ENCODE data around the gene ASXL3.

The ASXL3 gene

DNA sequence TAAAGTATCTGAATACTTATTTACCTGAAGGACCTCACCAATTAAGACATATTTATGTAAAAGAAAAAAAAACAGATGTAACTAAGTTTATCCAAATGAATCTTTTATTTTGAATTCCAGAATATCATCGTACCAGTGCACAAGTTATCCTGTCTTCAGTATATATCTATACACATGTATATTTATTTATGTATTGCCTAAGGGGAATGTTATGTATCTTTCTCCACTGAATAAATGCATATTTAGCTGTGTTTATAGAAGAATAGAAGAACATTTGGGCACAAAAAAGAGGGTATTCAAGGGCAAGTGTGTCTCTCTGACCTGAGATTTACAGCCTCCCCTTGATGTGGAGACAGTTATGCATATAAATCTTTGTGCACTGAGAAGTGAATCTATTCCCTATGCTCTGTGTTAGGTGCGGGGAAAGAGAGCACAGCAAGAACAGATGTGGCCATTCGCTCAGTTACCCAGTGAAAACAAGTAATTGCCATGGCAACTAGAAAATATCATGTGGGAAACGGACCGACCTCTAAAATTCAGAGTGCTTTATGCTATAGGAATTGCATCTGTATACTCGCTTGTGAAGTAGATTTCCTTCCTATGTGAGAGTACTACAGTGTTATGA is 39.5 kb upstream of the ASXL3 start:
- H3K27ac ChIP-seq (ENCODE audit: low read depth, low read length) = no peak overlapping the region
- H3K4me2 ChIP-seq (ENCODE audit: low read length) = no peak overlapping the region
- H4K20me1 ChIP-seq (ENCODE audit: control insufficient read depth, insufficient read depth, low read depth, low read length) = no peaks in the 10 kb centered on the region
- TF ChIP-seq, protein P1, sequence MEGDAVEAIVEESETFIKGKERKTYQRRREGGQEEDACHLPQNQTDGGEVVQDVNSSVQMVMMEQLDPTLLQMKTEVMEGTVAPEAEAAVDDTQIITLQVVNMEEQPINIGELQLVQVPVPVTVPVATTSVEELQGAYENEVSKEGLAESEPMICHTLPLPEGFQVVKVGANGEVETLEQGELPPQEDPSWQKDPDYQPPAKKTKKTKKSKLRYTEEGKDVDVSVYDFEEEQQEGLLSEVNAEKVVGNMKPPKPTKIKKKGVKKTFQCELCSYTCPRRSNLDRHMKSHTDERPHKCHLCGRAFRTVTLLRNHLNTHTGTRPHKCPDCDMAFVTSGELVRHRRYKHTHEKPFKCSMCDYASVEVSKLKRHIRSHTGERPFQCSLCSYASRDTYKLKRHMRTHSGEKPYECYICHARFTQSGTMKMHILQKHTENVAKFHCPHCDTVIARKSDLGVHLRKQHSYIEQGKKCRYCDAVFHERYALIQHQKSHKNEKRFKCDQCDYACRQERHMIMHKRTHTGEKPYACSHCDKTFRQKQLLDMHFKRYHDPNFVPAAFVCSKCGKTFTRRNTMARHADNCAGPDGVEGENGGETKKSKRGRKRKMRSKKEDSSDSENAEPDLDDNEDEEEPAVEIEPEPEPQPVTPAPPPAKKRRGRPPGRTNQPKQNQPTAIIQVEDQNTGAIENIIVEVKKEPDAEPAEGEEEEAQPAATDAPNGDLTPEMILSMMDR (IDR thresholded peaks at IDR 0.05; ENCODE audit: low read depth, low read length, poor library complexity, severe bottlenecking) = no peak
- no peak for TF ChIP-seq EZH2phosphoT487 (IDR thresholded peaks at IDR 0.05; ENCODE audit: borderline replicate concordance, low read length)
- H3K79me2 ChIP-seq (ENCODE audit: control insufficient read depth, low read length) = no peaks in the 10 kb centered on the region
- H3K27me3 ChIP-seq (ENCODE audit: control insufficient read depth, low read length) = no peaks in the 10 kb centered on the region
- no peaks in the 10 kb centered on the region for H3K9me2 ChIP-seq (replicated peaks; ENCODE audit: control insufficient read depth, low read length)
- H3K9me3 ChIP-seq (ENCODE audit: control insufficient read depth, insufficient read depth, low read length) = no peaks in the 10 kb centered on the region
- no peaks in the 10 kb centered on the region for H3F3A ChIP-seq (ENCODE audit: control insufficient read depth, insufficient read depth)
- peaks cover 7% of the 10 kb centered on the region for H3K4me1 ChIP-seq (ENCODE audit: control insufficient read depth, low read length)
- H3K4me3 ChIP-seq (ENCODE audit: low read length) = no peak overlapping the region
- no peaks in the 10 kb centered on the region for H3K36me3 ChIP-seq (ENCODE audit: control insufficient read depth, low read length)

DNA sequence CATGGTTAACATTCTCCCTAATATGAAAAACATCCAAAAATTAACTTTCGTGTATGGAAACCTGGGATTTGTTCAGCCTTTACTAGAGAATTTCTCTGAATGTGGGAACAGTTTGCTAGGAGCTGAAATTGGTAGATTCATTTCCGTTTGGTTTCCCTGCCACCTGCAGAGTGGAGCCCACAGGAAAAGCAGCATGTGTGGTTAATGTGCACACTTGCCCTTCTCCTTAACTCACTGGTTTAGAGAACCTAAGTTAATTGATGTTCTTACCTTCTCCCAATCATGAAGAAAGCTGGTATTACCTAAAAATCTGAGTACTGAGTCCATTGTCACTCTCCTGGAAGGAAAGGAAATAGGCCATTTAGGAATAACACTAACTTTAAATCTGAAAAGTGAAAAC is 37.6 kb upstream of the ASXL3 start:
- Histone ChIP-seq H3K9me2 (replicated peaks; ENCODE audit: control insufficient read depth, low read length) (no peaks in the 10 kb centered on the region), H3K36me3 (ENCODE audit: control insufficient read depth, low read length) (no peaks in the 10 kb centered on the region), H3K79me2 (ENCODE audit: control insufficient read depth, low read length) (no peaks in the 10 kb centered on the region), H3F3A (ENCODE audit: control insufficient read depth, insufficient read depth) (no peaks in the 10 kb centered on the region; the same call in 1 of the 2 replicates), H3K4me3 (ENCODE audit: low read length) (no peak overlapping the region), H3K9me3 (ENCODE audit: control insufficient read depth, insufficient read depth, low read length) (no peaks in the 10 kb centered on the region), H3K4me2 (ENCODE audit: low read length) (no peak overlapping the region), H3K4me1 (ENCODE audit: control insufficient read depth, low read length) (peaks cover 7% of the 10 kb centered on the region), H3K27me3 (ENCODE audit: control insufficient read depth, low read length) (no peaks in the 10 kb centered on the region), H3K27ac (ENCODE audit: low read depth, low read length) (no peak overlapping the region), H4K20me1 (ENCODE audit: control insufficient read depth, insufficient read depth, low read depth, low read length) (no peaks in the 10 kb centered on the region)
- TF ChIP-seq, protein P1 (IDR thresholded peaks at IDR 0.05; ENCODE audit: low read depth, low read length, poor library complexity, severe bottlenecking) = no peak
- no peak for TF ChIP-seq EZH2phosphoT487 (IDR thresholded peaks at IDR 0.05; ENCODE audit: borderline replicate concordance, low read length)

DNA sequence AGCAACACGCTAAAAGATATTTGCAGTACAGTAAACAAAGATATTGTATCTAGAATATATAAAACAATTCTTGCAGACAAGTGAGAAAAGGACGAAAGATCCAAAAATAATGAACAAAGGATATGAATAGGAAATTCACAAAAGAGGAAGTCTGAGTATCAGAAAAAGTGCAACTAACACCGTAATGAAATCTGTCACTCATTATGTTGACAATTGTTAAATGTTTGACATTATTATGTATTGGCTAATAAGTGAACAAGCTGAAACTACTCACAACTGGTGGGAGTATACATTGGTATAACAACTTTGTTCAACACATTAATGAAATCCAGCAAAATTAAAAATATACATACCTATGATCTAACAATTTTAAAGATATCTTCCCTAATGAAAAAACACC is 36.7 kb upstream of the ASXL3 start:
- Histone ChIP-seq H4K20me1 (ENCODE audit: control insufficient read depth, insufficient read depth, low read depth, low read length) (no peaks in the 10 kb centered on the region), H3K9me3 (ENCODE audit: control insufficient read depth, insufficient read depth, low read length) (no peaks in the 10 kb centered on the region), H3K9me2 (replicated peaks; ENCODE audit: control insufficient read depth, low read length) (no peaks in the 10 kb centered on the region), H3K4me3 (ENCODE audit: low read length) (no peak overlapping the region), H3K27me3 (ENCODE audit: control insufficient read depth, low read length) (no peaks in the 10 kb centered on the region), H3F3A (ENCODE audit: control insufficient read depth, insufficient read depth) (no peaks in the 10 kb centered on the region; the same call in 1 of the 2 replicates), H3K36me3 (ENCODE audit: control insufficient read depth, low read length) (no peaks in the 10 kb centered on the region), H3K4me2 (ENCODE audit: low read length) (no peak overlapping the region), H3K4me1 (ENCODE audit: control insufficient read depth, low read length) (peaks cover 13% of the 10 kb centered on the region), H3K27ac (ENCODE audit: low read depth, low read length) (no peak overlapping the region), H3K79me2 (ENCODE audit: control insufficient read depth, low read length) (no peaks in the 10 kb centered on the region)
- TF ChIP-seq, protein P1 (IDR thresholded peaks at IDR 0.05; ENCODE audit: low read depth, low read length, poor library complexity, severe bottlenecking) = no peak
- no peak for TF ChIP-seq EZH2phosphoT487 (IDR thresholded peaks at IDR 0.05; ENCODE audit: borderline replicate concordance, low read length)

Data from DOHH2 (cell line).